Measurements from ENCODE around the gene PPP4R2.

- TF ChIP-seq CTCF (conservative IDR thresholded peaks at IDR 0.05) (no peak), EZH2 (IDR thresholded peaks at IDR 0.05; ENCODE audit: low read depth) (no peak)
These were observed at the start of gene PPP4R2 for GRCh38 chr3:72996473-72997333.
